ACHN (cell line): ENCODE results near the gene ERAP2.
A peak's percentile ranks its signal among the peaks of the same experiment; 100 is the strongest.

ENCODE experiments used
- DNase-seq: peaks from one replicate; pipeline ENCODE4 v3.0.0-alpha.2; 2015
- in situ Hi-C: cut with HindIII; loops from 2 replicates; pipeline ENCODE4 v1.10.0; 2017; ENCODE audit warnings: low sequenced_read_pairs, low pct_ligation_motif_present, low pct_unique_long_range_greater_than_20kb

Gene ERAP2

GRCh38 chr5:96884995-96885394 is 8.7 kb downstream of the ERAP2 start:
- in situ Hi-C loops = no loop called here
- DNase-seq = no peak

- in situ Hi-C loops = no loop called here
- peak; percentile 37 for DNase-seq
Measured at GRCh38 chr5:96885518-96886338, 9.4 kb downstream of the ERAP2 start.

GRCh38 chr5:96893342-96893741 is 17.0 kb downstream of the ERAP2 start:
- in situ Hi-C loops = no loop called here

GRCh38 chr5:96896276-96896675 is 20.0 kb downstream of the ERAP2 start:
- in situ Hi-C loops = no loop called here
- DNase-seq = no peak

More at GRCh38 chr5:96893342-96893741, 17.0 kb downstream of the ERAP2 start:
- peak; percentile 88 for DNase-seq

GRCh38 chr5:96896806-96897205 is 20.5 kb downstream of the ERAP2 start:
- DNase-seq = no peak
- in situ Hi-C loops = no loop called here

- no peak for DNase-seq
- in situ Hi-C loops = no loop called here
Measured at GRCh38 chr5:96901384-96901783, 25.1 kb downstream of the ERAP2 start.

- no peak for DNase-seq
Measured at GRCh38 chr5:96901841-96902240, 25.5 kb downstream of the ERAP2 start.

GRCh38 chr5:96902876-96903275 is 26.6 kb downstream of the ERAP2 start:
- no peak for DNase-seq
- in situ Hi-C loops = no loop called here

More at GRCh38 chr5:96901841-96902240, 25.5 kb downstream of the ERAP2 start:
- in situ Hi-C loops = no loop called here

GRCh38 chr5:96903300-96903699 is 27.0 kb downstream of the ERAP2 start:
- in situ Hi-C loops = no loop called here
- no peak for DNase-seq

GRCh38 chr5:96904054-96904931 is 28.0 kb downstream of the ERAP2 start:
- no peak for DNase-seq
- in situ Hi-C loops = no loop called here

GRCh38 chr5:96905864-96906263 is 29.6 kb downstream of the ERAP2 start:
- no peak for DNase-seq
- in situ Hi-C loops = no loop called here

GRCh38 chr5:96909003-96909402 is 32.7 kb downstream of the ERAP2 start:
- in situ Hi-C loops = no loop called here
- DNase-seq = no peak

GRCh38 chr5:96909435-96909834 is 33.1 kb downstream of the ERAP2 start:
- in situ Hi-C loops = no loop called here
- no peak for DNase-seq

GRCh38 chr5:96911139-96911538 is 34.8 kb downstream of the ERAP2 start:
- in situ Hi-C loops = no loop called here
- no peak for DNase-seq

- in situ Hi-C loops = no loop called here
- no peak for DNase-seq
Measured at GRCh38 chr5:96913233-96913632, 36.9 kb downstream of the ERAP2 start.

GRCh38 chr5:96919754-96920197 is 43.5 kb downstream of the ERAP2 start:
- DNase-seq = no peak
- in situ Hi-C loops = no loop called here

- in situ Hi-C loops = no loop called here
- no peak for DNase-seq
Measured at GRCh38 chr5:96920744-96921355, 44.5 kb downstream of the ERAP2 start.

GRCh38 chr5:96922499-96923244 is 46.4 kb downstream of the ERAP2 start:
- DNase-seq = no peak
- in situ Hi-C loops = no loop called here
